IgD-negative memory B cell (primary cell): ENCODE results near the gene SWT1. TPM values are rescaled to one million over a fixed set of nuclear protein-coding genes. Genes with fewer than 3 reads are reported as not detected.

Source experiments
- H3K27ac Mint-ChIP-seq, 3 donors: one replicate each; pipeline ENCODE4 v1.8.0; 2020 to 2022; ENCODE audit warnings: mild to moderate bottlenecking in 3 of 3, mixed read lengths in 3 of 3, moderate library complexity in 1 of 3
- H3K27me3 Mint-ChIP-seq: one replicate; pipeline ENCODE4 v1.8.0; 2021; ENCODE audit warnings: mixed read lengths
- H3K36me3 Mint-ChIP-seq: one replicate; pipeline ENCODE4 v1.8.0; 2020; ENCODE audit warnings: mild to moderate bottlenecking, mixed read lengths
- H3K4me1 Mint-ChIP-seq, 3 donors: one replicate each; pipeline ENCODE4 v1.8.0; 2020 to 2022; ENCODE audit warnings: mixed read lengths in 3 of 3, mild to moderate bottlenecking in 1 of 3
- H3K4me3 Mint-ChIP-seq, 4 donors: one replicate each; pipeline ENCODE4 v1.8.0; 2020 to 2022; ENCODE audit warnings: mild to moderate bottlenecking in 4 of 4, mixed read lengths in 4 of 4, moderate library complexity in 3 of 4
- H3K9me3 Mint-ChIP-seq, 3 donors: one replicate each; pipeline ENCODE4 v1.8.0; 2020 to 2021; ENCODE audit warnings: mixed read lengths in 3 of 3, mild to moderate bottlenecking in 1 of 3
- polyA plus RNA-seq: library from polyadenylated mRNA; unstranded; fragments of 300-500 nt; fragmentation: Illumina TruSeq; gene quantifications from one replicate; pipeline ENCODE4 v1.2.3, GENCODE V29; 2021

Gene SWT1, protein sequence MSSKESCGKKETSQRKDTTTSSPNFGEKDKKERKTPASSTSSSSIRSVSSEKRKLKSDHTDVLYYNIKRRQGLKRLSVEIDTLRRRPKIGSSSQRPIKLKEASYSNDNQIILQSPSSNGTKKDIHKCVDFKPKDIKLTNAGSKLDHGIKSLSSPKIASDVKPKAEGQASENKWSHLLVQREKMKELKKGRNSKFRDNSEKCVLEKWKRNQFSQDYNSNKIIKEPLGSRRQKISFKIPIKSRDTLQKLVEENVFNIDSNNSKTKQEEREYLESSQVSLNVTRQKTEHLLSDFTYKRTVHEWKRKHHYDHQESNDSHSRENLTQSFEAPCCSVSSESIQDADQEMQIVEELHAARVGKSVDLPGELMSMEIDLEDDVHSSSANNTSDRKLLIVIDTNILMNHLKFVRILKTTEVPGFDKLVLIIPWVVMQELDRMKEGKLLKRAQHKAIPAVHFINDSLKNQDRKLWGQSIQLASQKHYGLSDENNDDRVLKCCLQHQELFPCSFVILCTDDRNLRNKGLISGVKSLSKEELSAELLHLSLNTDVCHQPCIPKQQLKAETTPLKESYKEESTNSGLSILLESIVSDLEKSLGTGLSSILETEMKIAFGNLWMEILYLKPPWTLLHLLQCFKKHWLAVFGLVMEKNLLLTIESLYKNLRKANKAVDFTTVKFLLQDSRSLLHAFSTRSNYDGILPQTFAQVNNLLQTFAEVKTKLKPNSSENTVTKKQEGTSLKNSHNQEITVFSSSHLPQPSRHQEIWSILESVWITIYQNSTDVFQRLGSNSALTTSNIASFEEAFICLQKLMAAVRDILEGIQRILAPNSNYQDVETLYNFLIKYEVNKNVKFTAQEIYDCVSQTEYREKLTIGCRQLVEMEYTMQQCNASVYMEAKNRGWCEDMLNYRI
- polyA plus RNA-seq, result 2.5 TPM

DNA sequence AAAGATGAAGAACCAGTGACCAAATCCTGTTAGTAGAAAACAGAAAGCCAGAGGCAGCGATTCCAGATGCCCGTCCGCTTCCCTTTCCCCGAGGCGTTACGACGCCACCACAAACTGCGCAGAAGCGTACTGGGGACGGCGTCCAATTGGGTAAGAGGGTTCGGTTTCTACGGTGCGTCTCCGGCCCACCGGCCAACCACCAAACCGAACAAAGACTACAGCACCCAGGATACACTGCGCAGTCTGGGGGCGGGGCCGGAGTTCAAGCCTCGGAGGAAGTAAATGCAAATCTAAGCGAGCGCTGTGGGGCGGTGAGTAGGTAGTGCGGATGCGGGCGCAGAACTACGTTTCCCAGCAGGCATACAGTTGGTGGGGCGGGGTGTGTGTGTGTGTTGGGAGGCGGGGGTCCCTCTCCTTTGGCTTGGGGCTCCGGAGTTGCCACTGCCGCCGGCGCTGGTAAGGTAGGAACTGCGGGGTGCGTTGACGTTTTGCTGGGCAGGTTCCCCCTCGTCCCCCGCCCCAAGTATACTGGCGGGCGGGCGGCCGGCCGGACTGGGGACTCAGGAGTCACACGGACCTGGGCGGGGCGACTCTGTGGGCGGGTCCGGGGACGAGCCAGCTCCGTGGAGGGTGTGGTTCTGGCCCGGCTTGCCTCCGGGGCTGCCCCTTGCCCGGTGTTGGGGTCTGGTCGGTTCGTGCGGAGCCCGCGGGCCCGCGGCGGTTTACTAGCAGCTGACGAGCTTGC, at the start of gene SWT1, which contains the start of gene TRMT1L:
Gene SWT1 (plus strand): TSS at position 314 of the 745 bp plus-strand sequence. CDS start 3,675 bp downstream, outside the sequence.
Gene TRMT1L (minus strand): TSS at position 100 of the 745 bp plus-strand sequence. CDS start 241 bp downstream, outside the sequence.
- Mint-ChIP-seq H3K36me3 (peaks cover 4% of the 10 kb centered on the region), H3K4me3 (peak within 1 kb of the TSS; percentile 91 to 100 (median 98)), H3K27me3 (no peaks in the 10 kb centered on the region), H3K9me3 (no peaks in the 10 kb centered on the region), H3K4me1 (peaks cover 17 to 41% (median 26%) of the 10 kb centered on the region in 3 donors), H3K27ac (peak within 1 kb of the TSS; percentile 99 to 100 (median 99))

DNA sequence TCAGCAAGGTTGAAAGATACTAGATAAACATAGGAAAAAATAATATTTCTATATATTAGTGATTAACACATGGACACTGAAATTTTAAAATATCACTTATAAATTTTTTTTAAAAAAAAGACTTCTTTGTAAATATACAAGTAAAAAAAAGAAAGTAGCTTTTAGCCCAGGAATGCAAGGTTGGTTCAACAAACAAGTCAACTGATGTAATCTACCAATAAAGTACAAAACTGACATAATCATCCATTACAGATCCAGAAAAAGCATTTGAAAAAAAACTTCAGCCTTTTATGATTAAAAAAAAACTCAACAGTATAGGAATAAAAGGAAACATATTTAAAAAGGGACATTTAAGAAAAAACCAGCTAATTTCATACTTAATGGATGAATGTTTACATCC, 48.6 kb upstream of the SWT1 start:
- Mint-ChIP-seq H3K4me3 (no peak overlapping the region), H3K27ac (peak overlapping the region in 1 of 3 donors; percentile 60), H3K9me3 (peaks cover 7 to 21% (median 10%) of the 10 kb centered on the region in 3 donors)

DNA sequence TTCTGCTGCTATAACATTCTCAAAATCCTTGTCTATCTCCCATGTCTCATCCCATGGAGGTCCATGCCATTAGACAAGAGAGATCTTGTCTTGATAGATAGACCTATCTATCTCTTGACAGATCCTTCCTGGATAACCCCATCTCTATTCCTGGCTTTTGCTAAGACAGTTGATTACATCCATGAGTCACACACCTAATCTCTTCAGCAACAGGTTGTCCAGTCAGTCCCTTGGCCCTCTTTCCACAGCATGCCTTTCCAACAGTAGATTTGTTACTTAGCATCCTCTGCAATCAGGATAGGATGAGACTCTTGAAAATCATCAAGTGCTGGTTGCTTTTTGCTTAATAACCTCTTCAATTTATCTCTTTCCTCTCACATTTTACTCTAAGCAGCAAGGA, 46.8 kb upstream of the SWT1 start:
- no peak overlapping the region for H3K27ac Mint-ChIP-seq
- peaks cover 2% of the 10 kb centered on the region for H3K36me3 Mint-ChIP-seq
- H3K27me3 Mint-ChIP-seq, result no peaks in the 10 kb centered on the region
- no peak overlapping the region for H3K4me3 Mint-ChIP-seq
- H3K4me1 Mint-ChIP-seq, result peaks cover 0 to 2% (median 0%) of the 10 kb centered on the region in 3 donors
- peaks cover 7 to 21% (median 10%) of the 10 kb centered on the region in 3 donors for H3K9me3 Mint-ChIP-seq

More for the DNA sequence above, 48.6 kb upstream of the SWT1 start:
- Mint-ChIP-seq H3K36me3 (peaks cover 2% of the 10 kb centered on the region), H3K27me3 (no peaks in the 10 kb centered on the region), H3K4me1 (peaks cover 0 to 2% (median 0%) of the 10 kb centered on the region in 3 donors)

DNA sequence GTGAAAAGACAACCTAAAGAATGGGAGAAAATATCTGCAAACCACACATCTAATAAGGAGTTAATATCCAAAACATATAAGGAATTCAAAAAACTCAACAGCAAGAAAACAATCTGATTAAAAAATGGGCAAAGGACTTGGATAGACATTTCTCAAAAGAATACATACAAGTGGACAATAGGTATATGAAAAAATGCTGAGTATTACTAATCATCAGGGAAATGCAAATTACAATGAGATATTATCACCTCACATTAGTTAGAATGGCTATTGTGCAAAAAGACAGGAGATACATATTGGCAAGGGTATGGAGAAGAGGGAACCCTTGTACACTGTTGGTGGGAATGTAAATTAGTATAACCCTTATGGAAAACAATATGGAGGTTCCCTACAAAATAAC, 45.1 kb upstream of the SWT1 start:
- Mint-ChIP-seq H3K9me3 (peaks cover 5 to 13% (median 10%) of the 10 kb centered on the region in 3 donors), H3K27me3 (no peaks in the 10 kb centered on the region), H3K4me1 (no peaks in the 10 kb centered on the region), H3K4me3 (no peak overlapping the region), H3K36me3 (peaks cover 4% of the 10 kb centered on the region), H3K27ac (peak overlapping the region in 1 of 3 donors; percentile 14)

DNA sequence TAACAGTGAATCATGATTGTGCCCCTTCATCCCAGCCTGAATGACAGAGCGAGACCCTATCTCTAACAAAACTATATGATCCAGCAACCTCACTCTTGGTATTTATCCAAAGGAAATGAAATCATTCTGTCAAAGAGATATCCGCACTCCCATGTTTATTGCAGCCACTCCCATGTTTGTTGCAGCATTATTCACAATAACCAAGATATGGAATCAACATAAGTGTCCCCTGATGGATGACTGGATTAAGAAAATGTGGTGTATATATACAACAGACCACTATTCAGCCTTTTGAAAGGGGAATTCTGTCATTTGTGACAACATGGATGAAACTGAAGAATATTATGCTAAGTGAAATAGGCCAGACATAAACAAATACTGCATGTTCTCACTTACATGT, 44.6 kb upstream of the SWT1 start:
- H3K4me3 Mint-ChIP-seq, result peak overlapping the region in 1 of 4 donors; percentile 39
- H3K4me1 Mint-ChIP-seq, result no peaks in the 10 kb centered on the region
- no peak overlapping the region for H3K27ac Mint-ChIP-seq
- H3K36me3 Mint-ChIP-seq, result peaks cover 4% of the 10 kb centered on the region
- H3K9me3 Mint-ChIP-seq, result peaks cover 5 to 13% (median 10%) of the 10 kb centered on the region in 3 donors
- no peaks in the 10 kb centered on the region for H3K27me3 Mint-ChIP-seq

DNA sequence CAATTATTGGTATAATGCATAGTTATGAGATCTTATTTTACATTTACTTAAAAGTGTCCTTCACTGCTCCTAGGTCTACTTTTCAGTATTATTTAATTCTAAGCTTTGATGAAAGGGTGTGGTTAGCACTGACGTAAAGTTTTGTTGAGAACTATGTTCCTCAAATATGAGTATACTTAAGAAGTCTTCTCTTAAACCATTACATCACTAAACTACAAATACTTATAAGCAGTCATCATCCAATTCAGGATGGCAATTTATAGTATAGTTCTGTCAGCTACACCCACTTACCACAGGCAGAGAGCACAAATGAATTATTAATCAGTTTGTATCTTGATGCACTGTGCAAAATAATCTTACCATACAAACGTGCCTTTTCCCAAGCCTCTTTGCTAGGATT, 27.3 kb upstream of the SWT1 start:
- Mint-ChIP-seq H3K9me3 (peaks cover 2 to 5% (median 5%) of the 10 kb centered on the region in 3 donors), H3K4me1 (no peaks in the 10 kb centered on the region), H3K4me3 (no peak overlapping the region), H3K27me3 (no peaks in the 10 kb centered on the region), H3K36me3 (peaks cover 26% of the 10 kb centered on the region), H3K27ac (no peak overlapping the region)

DNA sequence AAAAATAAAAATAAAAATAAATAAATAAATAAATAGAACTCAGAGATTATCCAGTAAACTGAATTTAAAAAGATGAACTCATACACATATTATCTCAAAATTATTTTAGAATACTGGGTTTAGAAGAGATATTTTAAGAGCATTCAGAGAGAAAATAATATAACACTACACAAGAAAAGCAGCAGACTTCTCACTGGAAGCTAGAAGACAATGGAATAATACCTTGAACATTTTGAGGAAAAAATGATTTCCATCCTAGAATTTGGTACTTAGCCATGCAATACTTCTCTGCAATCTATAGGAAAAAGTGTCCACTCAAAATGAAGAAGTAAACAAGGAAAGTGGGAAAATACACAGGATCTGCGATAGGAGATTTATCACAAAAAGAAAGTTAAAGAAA, 24.4 kb upstream of the SWT1 start:
- Mint-ChIP-seq H3K36me3 (peaks cover 25% of the 10 kb centered on the region), H3K27ac (no peak overlapping the region), H3K27me3 (no peaks in the 10 kb centered on the region)

DNA sequence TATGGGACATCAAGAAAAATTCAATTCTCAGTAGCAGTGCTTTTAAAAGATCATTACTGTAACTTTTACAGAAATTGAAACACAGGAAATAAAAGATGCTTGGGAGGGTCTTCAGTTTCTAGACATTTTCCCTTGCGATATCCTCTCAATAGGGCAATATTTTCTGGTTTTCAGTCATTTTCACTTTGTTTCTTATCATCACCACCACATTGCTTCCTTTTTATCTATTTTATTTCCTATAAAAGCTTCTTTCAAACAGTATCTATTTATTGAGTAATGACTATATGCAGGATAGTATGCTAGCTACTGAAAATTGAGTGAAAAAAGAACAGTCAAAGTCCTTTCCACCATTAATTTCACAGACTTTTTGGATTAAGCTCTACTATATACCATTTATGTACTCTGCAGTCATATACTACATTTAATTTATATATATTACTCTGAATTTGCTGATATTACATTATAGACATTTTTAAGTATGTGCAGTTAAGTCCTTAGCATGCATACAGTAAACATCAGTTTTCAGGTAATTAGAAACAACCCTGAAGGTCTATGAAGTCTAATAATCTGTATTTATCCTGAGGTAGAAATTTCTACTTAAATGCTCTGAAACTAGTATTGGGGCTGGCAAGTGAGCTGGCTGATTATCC, 18.9 kb upstream of the SWT1 start:
- Mint-ChIP-seq H3K4me1 (no peaks in the 10 kb centered on the region), H3K36me3 (peaks cover 19% of the 10 kb centered on the region), H3K9me3 (peaks cover 0 to 2% (median 0%) of the 10 kb centered on the region in 3 donors), H3K27me3 (no peaks in the 10 kb centered on the region), H3K27ac (no peak overlapping the region), H3K4me3 (no peak overlapping the region)

More for the DNA sequence above, 24.4 kb upstream of the SWT1 start:
- no peaks in the 10 kb centered on the region for H3K4me1 Mint-ChIP-seq
- peaks cover 2 to 5% (median 5%) of the 10 kb centered on the region in 3 donors for H3K9me3 Mint-ChIP-seq
- H3K4me3 Mint-ChIP-seq, result no peak overlapping the region

DNA sequence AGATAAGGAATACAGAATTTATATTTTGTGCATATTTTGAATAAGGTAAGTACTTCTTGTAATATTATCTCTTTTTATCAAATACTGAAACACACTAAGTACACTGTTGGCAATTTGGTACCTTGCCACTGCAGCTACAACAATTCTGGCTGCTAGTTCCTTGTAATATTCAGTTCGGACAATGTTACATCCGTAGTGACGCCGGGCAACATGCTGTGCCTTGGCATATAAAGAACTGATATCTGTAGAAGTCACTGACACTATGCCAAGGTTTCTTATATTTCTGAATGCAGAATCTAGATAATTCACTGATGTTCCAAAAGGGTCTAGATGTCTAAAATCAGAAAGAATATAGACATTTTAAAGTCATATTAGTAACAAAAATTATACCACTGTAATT, 17.7 kb upstream of the SWT1 start:
- H3K4me3 Mint-ChIP-seq, result no peak overlapping the region
- H3K9me3 Mint-ChIP-seq, result no peaks in the 10 kb centered on the region
- H3K27me3 Mint-ChIP-seq, result no peaks in the 10 kb centered on the region
- H3K4me1 Mint-ChIP-seq, result no peaks in the 10 kb centered on the region
- H3K27ac Mint-ChIP-seq, result no peak overlapping the region
- peaks cover 11% of the 10 kb centered on the region for H3K36me3 Mint-ChIP-seq

DNA sequence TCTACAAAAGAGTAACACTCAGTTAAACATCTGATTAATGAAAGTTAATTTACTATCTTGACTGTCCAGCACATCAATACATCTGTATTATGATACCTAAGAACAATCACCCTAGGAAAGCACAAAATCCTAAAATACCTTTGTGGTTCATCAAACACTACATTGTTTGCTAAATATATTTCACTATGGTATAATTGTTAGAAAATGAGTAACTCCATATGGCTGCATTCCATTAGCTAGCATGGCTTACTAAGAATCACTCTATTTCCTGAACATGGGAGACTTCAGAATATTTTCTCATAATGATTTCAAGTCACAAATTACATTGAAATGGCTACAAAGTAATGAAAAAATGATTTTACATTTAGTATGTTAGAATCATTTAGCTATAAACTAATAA, 12.7 kb upstream of the SWT1 start:
- Mint-ChIP-seq H3K4me3 (no peak overlapping the region), H3K9me3 (no peaks in the 10 kb centered on the region), H3K36me3 (peaks cover 9% of the 10 kb centered on the region), H3K4me1 (peaks cover 0 to 5% (median 0%) of the 10 kb centered on the region in 3 donors), H3K27me3 (no peaks in the 10 kb centered on the region), H3K27ac (no peak overlapping the region)

DNA sequence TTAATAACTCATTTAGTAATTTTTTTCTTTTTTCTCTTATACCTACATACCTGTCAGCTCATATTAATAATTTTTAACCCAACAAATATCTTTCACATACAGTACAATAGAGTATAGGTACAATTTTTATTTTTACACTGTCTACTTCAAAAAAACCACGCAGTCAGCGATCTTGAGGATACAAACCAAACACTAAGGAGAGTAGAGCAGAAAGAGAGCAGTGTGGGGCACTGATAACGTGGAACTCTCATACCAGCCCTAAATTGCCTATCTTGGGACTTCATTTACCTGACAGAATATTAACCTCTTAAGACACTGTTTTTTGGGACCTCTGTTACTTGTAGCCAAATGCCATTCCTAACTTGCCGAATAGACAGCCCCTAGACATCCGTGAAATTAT, 5.8 kb upstream of the SWT1 start:
- Mint-ChIP-seq H3K36me3 (peaks cover 9% of the 10 kb centered on the region), H3K27ac (no peak overlapping the region), H3K4me3 (no peak overlapping the region)

DNA sequence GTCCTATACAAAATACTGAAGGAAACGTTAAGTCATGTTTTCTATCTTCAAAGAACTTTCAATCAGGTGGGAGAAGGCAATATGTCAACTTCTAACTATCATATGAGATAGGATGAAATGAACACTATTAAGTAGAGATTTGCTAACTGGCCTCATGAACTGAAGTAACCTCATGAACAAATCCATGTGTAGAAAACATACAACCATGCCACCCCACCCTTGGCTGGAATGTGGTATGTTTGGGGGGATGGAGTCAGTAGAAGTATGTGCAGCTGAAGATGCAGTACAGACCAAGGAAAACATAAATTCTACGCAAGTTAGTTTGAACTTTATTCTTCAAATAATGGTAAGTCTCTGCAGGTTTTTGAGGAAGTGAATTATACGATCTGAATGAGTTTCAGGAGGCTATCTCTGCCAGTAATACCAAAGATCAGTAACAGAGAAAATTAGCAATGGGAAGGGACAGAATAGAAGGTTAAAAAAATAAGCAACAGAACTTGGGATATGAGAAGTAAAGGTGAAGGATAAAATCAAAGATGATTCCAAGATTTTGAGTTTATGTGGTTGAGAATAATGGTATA, 4.7 kb upstream of the SWT1 start:
- Mint-ChIP-seq H3K36me3 (peaks cover 9% of the 10 kb centered on the region), H3K27ac (peak overlapping the region in 1 of 3 donors; percentile 19), H3K4me1 (peaks cover 13 to 34% (median 24%) of the 10 kb centered on the region in 3 donors), H3K9me3 (no peaks in the 10 kb centered on the region), H3K27me3 (no peaks in the 10 kb centered on the region), H3K4me3 (peak overlapping the region in 3 of 4 donors; percentile 9 to 22 (median 19))

More for the DNA sequence above, 5.8 kb upstream of the SWT1 start:
- Mint-ChIP-seq H3K9me3 (no peaks in the 10 kb centered on the region), H3K27me3 (no peaks in the 10 kb centered on the region), H3K4me1 (peaks cover 13 to 34% (median 24%) of the 10 kb centered on the region in 3 donors)

DNA sequence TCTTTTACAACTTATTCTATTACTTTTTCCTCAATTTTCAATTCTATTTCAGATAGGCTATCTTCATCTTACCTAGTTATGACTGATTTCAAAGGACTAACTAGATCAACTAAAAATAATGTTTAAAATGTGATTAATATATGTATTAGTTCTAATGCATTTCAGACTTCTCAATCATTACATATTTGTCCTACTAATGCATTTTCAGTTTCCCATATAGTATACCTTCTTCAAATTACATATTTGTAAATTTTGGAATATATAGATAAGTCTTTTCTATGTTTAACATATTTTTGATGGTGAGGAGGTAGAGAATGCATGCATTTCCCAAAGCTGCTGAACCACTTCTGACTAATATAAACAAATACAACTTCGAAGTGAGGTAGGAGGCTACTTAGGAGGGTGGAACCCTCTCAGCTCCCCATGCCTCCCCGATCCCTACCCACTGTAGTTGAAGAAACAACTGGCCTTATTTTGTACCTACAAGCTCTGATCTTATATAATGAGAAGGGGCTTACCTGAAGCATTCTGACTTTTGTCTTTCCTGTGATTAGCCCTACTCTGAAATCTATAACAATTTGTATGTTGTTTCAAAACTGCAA, 2.0 kb upstream of the SWT1 start:
- peak overlapping the region; percentile 99 to 100 (median 99) for H3K27ac Mint-ChIP-seq
- H3K4me1 Mint-ChIP-seq, result peaks cover 13 to 42% (median 27%) of the 10 kb centered on the region in 3 donors
- H3K4me3 Mint-ChIP-seq, result peak overlapping the region; percentile 91 to 100 (median 98)
- peaks cover 6% of the 10 kb centered on the region for H3K36me3 Mint-ChIP-seq
- no peaks in the 10 kb centered on the region for H3K27me3 Mint-ChIP-seq
- no peaks in the 10 kb centered on the region for H3K9me3 Mint-ChIP-seq
